LNCaP clone FGC (cell line): ENCODE data around the gene SLC35F1.
"Not testable (repeated sequence)": the region's sequence is repeated elsewhere in the genome, so short reads cannot be mapped to it uniquely, and the experiment has no call there.

Source experiments
- DNase-seq: peaks from one replicate; pipeline ENCODE4 v3.0.0-alpha.2; 2011; ENCODE audit warnings: low read depth
- H3K4me3 ChIP-seq: 2 replicates; pipeline ENCODE4 v1.5.1; 2011; ENCODE audit warnings: mild to moderate bottlenecking, low read depth, low read length, control low read depth
- TF ChIP-seq, protein P1 (sequence below): IDR thresholded peaks from 2 replicates; pipeline ENCODE4 v1.5.1; 2012; ENCODE audit warnings: mild to moderate bottlenecking; ENCODE audit not compliant: control insufficient read depth, insufficient read depth; ENCODE audit errors: extremely low read depth

Gene SLC35F1

DNA sequence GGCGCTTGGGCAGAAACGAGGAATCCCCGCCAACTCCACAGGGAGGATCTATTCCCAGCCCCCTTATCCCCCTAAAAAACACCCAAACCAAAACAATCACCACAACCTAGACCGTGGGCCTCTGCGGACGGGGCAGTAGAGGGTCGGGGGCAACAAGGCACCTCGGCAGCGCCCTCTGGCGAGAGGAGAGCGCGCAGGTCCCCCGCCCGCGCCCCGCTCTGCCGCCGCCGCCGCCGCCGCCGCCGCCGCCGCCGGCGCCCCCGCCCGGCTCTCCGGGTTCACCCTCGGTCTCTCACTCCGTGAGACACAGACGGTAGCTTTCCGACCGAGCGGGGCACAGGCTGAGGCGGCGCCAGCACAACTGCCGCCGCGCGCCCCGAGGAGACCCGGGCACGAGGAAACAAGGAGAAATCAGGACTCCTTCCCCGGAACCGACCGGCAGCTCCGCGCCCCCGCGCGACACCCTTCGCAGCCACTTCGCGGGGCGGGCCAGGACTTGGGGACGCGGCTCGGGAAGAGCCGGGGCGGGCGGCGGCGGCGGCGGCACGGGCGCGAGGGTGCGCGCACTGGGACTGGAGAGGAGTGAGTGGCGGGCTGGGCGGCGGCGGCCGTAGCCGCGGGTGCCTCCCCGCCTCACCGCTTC, at the start of gene SLC35F1:
TSS of gene SLC35F1 (plus strand) at position 307 of the 643 bp plus-strand sequence.
- DNase-seq: no peak
- H3K4me3 ChIP-seq: peak within 1 kb of the TSS; percentile 29; the same call in 1 of the 2 replicates
- TF ChIP-seq, protein P1, sequence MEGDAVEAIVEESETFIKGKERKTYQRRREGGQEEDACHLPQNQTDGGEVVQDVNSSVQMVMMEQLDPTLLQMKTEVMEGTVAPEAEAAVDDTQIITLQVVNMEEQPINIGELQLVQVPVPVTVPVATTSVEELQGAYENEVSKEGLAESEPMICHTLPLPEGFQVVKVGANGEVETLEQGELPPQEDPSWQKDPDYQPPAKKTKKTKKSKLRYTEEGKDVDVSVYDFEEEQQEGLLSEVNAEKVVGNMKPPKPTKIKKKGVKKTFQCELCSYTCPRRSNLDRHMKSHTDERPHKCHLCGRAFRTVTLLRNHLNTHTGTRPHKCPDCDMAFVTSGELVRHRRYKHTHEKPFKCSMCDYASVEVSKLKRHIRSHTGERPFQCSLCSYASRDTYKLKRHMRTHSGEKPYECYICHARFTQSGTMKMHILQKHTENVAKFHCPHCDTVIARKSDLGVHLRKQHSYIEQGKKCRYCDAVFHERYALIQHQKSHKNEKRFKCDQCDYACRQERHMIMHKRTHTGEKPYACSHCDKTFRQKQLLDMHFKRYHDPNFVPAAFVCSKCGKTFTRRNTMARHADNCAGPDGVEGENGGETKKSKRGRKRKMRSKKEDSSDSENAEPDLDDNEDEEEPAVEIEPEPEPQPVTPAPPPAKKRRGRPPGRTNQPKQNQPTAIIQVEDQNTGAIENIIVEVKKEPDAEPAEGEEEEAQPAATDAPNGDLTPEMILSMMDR: peak; percentile 40

DNA sequence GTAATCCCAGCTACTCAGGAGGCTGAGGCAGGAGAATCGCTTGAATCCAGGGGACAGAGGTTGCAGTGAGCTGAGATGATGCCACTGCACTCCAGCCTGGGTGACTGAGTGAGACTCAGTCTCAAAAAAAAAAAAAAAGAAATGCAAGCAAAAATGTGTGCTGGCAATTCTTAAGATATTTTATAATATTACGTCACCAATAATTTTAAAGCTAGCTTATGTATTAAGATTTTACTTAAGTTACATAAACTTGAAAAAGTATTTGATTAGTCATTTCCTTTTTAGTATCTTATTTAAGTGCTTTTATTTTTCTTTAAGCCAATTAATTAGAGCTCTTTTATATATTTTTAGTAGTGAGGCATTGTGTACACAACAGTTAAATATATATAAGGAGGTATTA, 48.5 kb upstream of the SLC35F1 start:
- DNase-seq: not testable (repeated sequence)

DNA sequence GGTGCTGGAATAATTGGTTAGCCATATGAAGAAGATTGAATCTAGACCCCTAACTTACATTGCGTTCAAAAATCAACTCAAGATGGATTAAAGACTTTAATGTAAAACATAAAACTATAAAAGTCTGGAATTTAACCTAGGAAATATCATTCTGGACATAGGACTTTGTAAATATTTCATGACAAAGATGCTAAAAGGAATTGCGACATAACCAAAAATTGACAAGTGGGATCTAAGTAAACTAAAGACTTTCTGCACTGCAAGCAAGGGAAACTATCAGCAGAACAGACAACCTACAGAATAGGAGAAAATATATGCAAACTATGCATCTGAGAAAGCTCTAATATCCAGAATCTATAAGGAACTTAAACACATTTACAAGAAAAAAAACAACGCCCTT, 45.5 kb upstream of the SLC35F1 start:
- TF ChIP-seq, protein P1: no peak
- DNase-seq: no peak
- no peak overlapping the region for H3K4me3 ChIP-seq

More for the DNA sequence above, 48.5 kb upstream of the SLC35F1 start:
- H3K4me3 ChIP-seq: not testable (repeated sequence)

DNA sequence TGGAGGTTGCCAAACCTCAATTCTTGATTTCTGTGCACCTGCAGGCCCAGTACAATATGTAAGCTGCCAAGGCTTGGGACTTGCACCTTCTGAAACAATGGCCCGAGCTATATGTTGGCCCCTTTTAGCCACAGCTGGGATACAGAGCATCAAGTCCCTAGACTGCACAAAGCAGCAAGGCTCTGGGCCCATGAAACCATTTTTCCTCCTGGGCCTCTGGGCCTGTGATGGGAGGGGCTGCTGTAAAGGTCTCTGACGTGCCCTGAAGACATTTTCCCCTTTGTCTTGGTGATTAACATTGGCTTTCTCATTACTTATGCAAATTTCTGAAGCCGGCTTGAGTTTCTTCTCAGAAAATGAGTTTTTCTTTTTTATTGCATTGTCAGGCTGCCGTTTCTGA, 40.5 kb upstream of the SLC35F1 start:
- TF ChIP-seq, protein P1: no peak
- no peak for DNase-seq

GRCh38 chr6:117870486-117871242, 36.4 kb upstream of the SLC35F1 start:
- no peak for DNase-seq
- no peak overlapping the region for H3K4me3 ChIP-seq
- TF ChIP-seq, protein P1: no peak

More for the DNA sequence above, 40.5 kb upstream of the SLC35F1 start:
- no peak overlapping the region for H3K4me3 ChIP-seq

DNA sequence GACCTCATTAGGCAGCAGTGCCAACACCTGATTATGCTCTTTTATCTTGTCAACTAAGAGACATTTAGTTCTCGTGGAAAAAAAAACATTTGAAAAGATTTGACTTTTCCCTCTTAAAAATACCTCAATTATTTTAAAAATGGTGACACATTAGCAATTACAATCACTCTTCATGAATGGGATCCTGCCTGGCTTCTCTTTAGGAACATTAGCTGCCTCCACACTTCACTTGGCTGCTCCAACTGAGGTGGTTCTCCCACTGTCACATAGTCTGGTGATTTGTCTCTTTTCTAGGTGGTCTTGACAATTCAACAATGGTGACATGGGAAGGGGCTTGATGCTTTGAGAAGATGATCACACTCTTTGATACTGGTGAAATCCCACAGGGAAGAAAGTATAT, 26.2 kb upstream of the SLC35F1 start:
- TF ChIP-seq, protein P1: no peak
- DNase-seq: no peak
- no peak overlapping the region for H3K4me3 ChIP-seq

GRCh38 chr6:117890172-117890571, 16.9 kb upstream of the SLC35F1 start:
- H3K4me3 ChIP-seq: no peak overlapping the region
- TF ChIP-seq, protein P1: no peak
- DNase-seq: no peak
